Motor neuron (in vitro differentiated cells): ENCODE measurements around the gene SCAF1. TPM values are rescaled to one million over a fixed set of nuclear protein-coding genes. Genes with fewer than 3 reads are reported as not detected.

Experiments
- ATAC-seq, 8 experiments: fragments of 200-7000 bp; cut with Tn5 transposase; replicated peaks in 6 of 8; 2 replicates each; pipeline ENCODE4 v1.8.0; 2021; ENCODE audit warnings: mild to moderate bottlenecking in 8 of 8, moderate library complexity in 8 of 8
- H3K27ac ChIP-seq, 2 donors: fragments of 250-450 bp; sonication (Bioruptor Pico); 2 replicates each; pipeline ENCODE4 v1.9.0; 2021; ENCODE audit warnings: antibody characterized with exemption in 2 of 2, mild to moderate bottlenecking in 2 of 2, moderate library complexity in 1 of 2
- H3K4me1 ChIP-seq, 2 donors: fragments of 250-450 bp; sonication (Bioruptor Pico); replicated peaks in 1 of 2; 2 replicates each; pipeline ENCODE4 v1.6.1; 2021; ENCODE audit warnings: antibody characterized with exemption in 2 of 2, mild to moderate bottlenecking in 2 of 2, moderate library complexity in 1 of 2
- H3K4me3 ChIP-seq, 5 donors: fragments of 250-450 bp; sonication (Bioruptor Pico); 2 replicates each; pipeline ENCODE4 v1.9.0; 2021; ENCODE audit warnings: antibody characterized with exemption in 5 of 5, mild to moderate bottlenecking in 5 of 5, moderate library complexity in 4 of 5
- WGBS, 10 experiments: fragments of 450-650 bp; shearing (Covaris generic); methylation state at CpG; one replicate each; pipeline ENCODE4 v1.0.0; 2022; 5-methylcytosine and 5-hydroxymethylcytosine counted together
- in situ Hi-C, 9 experiments: fragments of 400-800 bp; cut with MboI; loops; one replicate each; pipeline ENCODE4 v1.15.0; 2021; ENCODE audit warnings: low sequenced_read_pairs in 9 of 9, low pct_unique_long_range_greater_than_20kb in 2 of 9; ENCODE audit not compliant: unreplicated experiment in 9 of 9
- total RNA-seq, 8 experiments: library from RNA; unstranded; fragments of 300-600 nt; gene quantifications; 2 replicates each; pipeline versions ENCODE4 v1.2.3 to v1.2.4, GENCODE V29; 2022

Gene SCAF1
- total RNA-seq, 8 experiments from 2014 or later: 10.1 to 33.0 (median 20.1) TPM

DNA sequence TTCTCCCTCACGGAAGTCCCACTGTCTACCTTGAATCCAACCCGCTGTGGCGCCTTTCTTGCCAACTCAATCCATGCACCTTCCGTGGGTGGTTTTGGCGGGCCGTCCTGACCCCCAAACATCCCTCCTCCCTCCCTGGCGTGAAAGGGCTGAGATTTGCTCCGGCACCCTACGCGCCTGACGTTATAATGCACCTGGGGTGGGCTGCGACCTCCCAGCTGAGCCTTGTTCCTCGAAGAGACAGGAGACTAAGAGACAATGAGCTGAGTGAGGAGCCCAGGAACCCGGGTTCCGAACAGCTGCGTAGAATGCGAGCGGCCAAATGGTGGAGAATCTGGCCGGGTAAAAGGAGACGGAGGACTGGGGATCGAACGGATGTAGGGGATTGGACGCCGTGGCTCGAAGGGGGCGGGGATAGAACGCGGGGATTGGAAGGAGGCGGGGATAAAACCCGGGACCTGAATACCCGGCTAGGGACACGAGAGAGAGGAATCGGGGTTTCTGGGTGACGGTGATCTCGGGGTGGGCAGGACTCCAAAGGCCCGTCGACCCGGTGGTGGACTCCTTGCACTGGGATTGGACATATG lies 48.7 kb downstream of the SCAF1 start, which contains the start of gene CPT1C:
CPT1C (plus strand) TSS at position 461 of the 587 bp plus-strand sequence. CDS start 1,137 bp downstream, outside the sequence.
- Histone ChIP-seq H3K4me1 (peaks cover 16 to 20% of the 10 kb centered on the region in 2 donors), H3K27ac (peak within 1 kb of the TSS; percentile 92 to 98), H3K4me3 (peak within 1 kb of the TSS; percentile 48 to 55 (median 51))
- 0 to 3% (median 0%) methylated on average over 2 to 19 of the region's 38 CpGs; no CpG with 5 or more reads in 5 of the 10 experiments for WGBS, 10 experiments
- peak; percentile 72 to 86 (median 81) for ATAC-seq
- in situ Hi-C loops: no loop called here

DNA sequence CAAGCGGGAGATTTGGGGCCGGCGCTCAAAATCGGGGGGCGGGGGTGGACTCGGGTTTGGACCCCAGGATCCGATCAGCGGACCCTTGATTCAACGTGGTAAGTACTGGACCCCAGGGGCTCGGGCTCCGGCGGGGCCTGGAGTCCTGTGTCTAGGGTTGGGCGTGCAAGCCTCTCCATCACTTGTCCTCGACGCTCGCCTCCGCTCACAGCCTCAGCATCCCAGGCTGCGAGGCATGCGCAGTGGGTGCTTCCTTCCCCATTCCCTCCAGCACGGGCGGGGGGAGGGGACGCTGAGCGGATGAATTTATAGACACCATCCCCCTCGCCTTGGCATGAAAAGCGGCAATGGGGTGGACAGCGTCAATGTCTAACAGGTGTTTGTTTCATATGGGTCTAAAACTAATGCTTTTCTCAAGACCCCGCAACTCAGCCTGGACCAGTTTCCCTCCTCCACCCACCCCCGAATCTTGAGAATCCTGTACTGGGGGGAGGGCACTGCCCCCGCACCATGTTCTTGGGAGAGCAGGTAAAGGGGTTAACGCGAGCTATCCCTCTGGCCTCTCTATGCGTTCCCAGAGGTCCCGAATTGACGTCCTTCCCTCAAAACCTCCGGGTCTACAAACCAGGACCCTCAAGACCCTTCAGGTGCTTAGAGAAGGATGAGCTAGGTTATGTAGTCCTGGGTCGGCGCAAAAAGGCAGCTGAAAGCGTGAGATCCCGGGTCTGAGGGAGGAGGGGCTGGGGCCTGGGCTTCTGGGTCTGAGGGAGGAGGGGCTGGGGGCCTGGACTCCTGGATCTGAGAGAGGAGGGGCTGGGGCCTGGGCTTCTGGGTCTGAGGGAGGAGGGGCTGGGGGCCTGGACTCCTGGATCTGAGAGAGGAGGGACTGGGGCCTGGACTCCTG lies 49.5 kb downstream of the SCAF1 start:
- 0 to 35% (median 2%) methylated on average over 1 to 15 of the region's 39 CpGs; no CpG with 5 or more reads in 5 of the 10 experiments for WGBS, 10 experiments
- peak; percentile 30 to 84 (median 74) for ATAC-seq

DNA sequence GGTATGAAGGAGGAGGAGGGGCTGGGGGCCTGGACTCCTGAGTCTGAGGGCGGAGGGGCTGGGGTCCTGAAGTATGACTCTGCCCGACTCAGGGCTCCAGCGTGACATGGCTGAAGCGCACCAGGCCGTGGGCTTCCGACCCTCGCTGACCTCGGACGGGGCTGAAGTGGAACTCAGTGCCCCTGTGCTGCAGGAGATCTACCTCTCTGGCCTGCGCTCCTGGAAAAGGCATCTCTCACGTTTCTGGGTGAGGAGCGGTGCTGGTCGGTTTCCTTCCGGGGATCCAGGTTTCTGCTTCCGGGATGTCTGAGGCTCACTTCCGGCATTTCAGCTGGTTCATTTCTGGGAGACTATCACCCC lies 50.1 kb downstream of the SCAF1 start:
- ATAC-seq: peak in 1 of 8 experiments; percentile 0
- 0 to 68% (median 22%) methylated on average over 1 to 3 of the region's 16 CpGs; no CpG with 5 or more reads in 6 of the 10 experiments for WGBS, 10 experiments
- in situ Hi-C loops: no loop called here
- peaks cover 16 to 20% of the 10 kb centered on the region in 2 donors for H3K4me1 ChIP-seq
- H3K4me3 ChIP-seq: peak overlapping the region; percentile 48 to 55 (median 51)
- H3K27ac ChIP-seq: peak overlapping the region; percentile 65 to 76

More for the DNA sequence above, 49.5 kb downstream of the SCAF1 start:
- Histone ChIP-seq H3K4me1 (peaks cover 16 to 20% of the 10 kb centered on the region in 2 donors), H3K27ac (peak overlapping the region; percentile 92 to 98), H3K4me3 (peak overlapping the region; percentile 48 to 55 (median 51))
- in situ Hi-C loops: no loop called here

DNA sequence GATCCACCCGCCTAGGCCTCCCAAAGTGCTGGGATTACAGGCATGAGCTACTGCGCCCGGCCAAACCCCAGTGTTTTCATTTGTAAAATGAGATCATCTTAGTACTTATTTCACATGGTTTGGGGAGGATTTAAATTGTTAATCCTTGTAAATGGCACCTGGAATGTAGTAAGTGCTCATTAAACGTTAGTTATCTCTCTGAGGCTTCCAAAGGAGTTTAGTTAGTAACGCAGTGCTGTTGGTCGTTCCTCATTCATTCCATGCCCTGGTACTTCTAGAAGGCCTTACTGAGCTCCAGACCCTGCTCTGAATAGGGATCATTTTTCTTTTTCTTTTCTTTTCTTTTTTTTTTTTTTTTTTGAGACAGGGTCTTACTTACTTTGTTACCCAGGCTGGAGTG lies 54.1 kb downstream of the SCAF1 start:
- Histone ChIP-seq H3K27ac (no peak overlapping the region), H3K4me3 (no peak overlapping the region), H3K4me1 (peaks cover 6% of the 10 kb centered on the region in 2 donors)
- in situ Hi-C loops: no loop called here
- 53 to 100% (median 76%) methylated on average over 1 to 6 of the region's 6 CpGs; no CpG with 5 or more reads in 2 of the 10 experiments for WGBS, 10 experiments
- no peak for ATAC-seq

GRCh38 chr19:49696865-49697264 lies 54.9 kb downstream of the SCAF1 start:
- 43 to 100% (median 90%) methylated on average over 1 to 7 of the region's 7 CpGs; no CpG with 5 or more reads in 2 of the 10 experiments for WGBS, 10 experiments

GRCh38 chr19:49699364-49699763 lies 57.4 kb downstream of the SCAF1 start:
- no peaks in the 10 kb centered on the region for H3K4me1 ChIP-seq
- in situ Hi-C loops: no loop called here
- 65 to 100% (median 94%) methylated on average over 1 to 4 of the region's 5 CpGs; no CpG with 5 or more reads in 2 of the 10 experiments for WGBS, 10 experiments
- no peak for ATAC-seq
- H3K4me3 ChIP-seq: no peak overlapping the region
- no peak overlapping the region for H3K27ac ChIP-seq

More at GRCh38 chr19:49696865-49697264, 54.9 kb downstream of the SCAF1 start:
- peaks cover 6% of the 10 kb centered on the region in 2 donors for H3K4me1 ChIP-seq
- ATAC-seq: no peak
- in situ Hi-C loops: no loop called here
- no peak overlapping the region for H3K27ac ChIP-seq
- H3K4me3 ChIP-seq: no peak overlapping the region

DNA sequence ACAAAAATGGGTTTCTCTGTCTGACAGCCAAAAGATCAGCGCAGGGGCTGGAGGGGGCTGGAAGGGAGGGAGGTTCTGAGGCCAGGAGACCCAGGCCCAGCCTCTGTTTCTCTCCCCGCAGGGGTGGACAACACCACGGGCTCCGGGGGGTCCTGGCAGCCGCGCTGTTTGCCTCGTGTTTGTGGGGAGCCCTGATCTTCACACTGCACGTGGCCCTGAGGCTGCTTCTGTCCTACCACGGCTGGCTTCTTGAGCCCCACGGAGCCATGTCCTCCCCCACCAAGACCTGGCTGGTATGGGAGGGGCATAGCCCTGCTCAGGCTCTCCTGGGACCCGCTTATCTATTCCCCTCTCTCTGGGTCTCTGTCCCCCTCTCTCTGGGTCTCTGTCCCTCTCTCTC lies 58.6 kb downstream of the SCAF1 start:
- Histone ChIP-seq H3K4me1 (no peaks in the 10 kb centered on the region), H3K4me3 (no peak overlapping the region), H3K27ac (no peak overlapping the region)
- in situ Hi-C loops: no loop called here
- WGBS, 10 experiments: 90% methylated on average over 4 of the region's 11 CpGs; no CpG with 5 or more reads in 9 of the 10 experiments
- ATAC-seq: peak in 3 of 8 experiments; percentile 17 to 23 (median 22)

- WGBS, 10 experiments: 20 to 100% (median 87%) methylated on average over 1 to 6 of the region's 40 CpGs; no CpG with 5 or more reads in 6 of the 10 experiments
- Histone ChIP-seq H3K4me3 (no peak overlapping the region), H3K4me1 (no peaks in the 10 kb centered on the region), H3K27ac (no peak overlapping the region)
- ATAC-seq: peak in 4 of 8 experiments; percentile 14 to 32 (median 23)
- in situ Hi-C loops: no loop called here
Observed at GRCh38 chr19:49701271-49701786, 59.3 kb downstream of the SCAF1 start.

DNA sequence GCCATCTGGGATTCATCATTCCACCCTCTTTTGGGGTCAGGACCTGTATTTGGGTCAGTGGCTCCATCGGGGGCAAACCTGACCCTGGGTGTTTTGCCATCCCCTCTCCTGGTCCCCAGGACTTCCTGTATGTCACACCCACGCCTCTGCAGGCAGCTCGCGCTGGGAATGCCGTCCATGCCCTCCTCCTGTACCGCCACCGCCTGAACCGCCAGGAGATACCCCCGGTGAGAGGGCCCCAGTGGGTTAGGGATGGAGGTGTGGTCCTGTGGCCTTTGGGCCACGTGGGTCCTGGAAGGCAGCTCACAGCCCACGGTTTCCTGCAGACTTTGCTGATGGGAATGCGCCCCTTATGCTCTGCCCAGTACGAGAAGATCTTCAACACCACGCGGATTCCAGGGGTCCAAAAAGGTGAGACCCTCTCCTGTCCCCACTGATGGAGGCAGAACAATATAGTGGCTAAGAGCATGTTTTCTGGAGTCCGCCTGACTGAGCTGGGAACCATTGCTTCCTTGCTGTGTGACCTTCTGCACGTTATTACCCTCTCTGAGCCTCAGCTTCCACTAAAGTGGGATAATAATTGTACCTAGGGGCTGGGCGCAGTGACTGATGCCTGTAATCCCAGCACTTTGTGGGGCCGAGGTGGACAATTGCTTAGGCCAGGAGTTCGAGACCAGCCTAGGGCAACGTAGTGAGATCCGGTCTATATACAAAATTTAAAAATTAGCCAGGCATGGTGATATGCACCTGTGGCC lies 63.1 kb downstream of the SCAF1 start:
- H3K4me3 ChIP-seq: no peak overlapping the region
- ATAC-seq: no peak
- WGBS, 10 experiments: 90 to 100% (median 97%) methylated on average over 2 to 9 of the region's 22 CpGs; no CpG with 5 or more reads in 4 of the 10 experiments
- in situ Hi-C loops: no loop called here
- H3K4me1 ChIP-seq: no peaks in the 10 kb centered on the region
- no peak overlapping the region for H3K27ac ChIP-seq

- ATAC-seq: peak in 1 of 8 experiments; percentile 10
- 73 to 100% (median 80%) methylated on average over 1 to 3 of the region's 16 CpGs; no CpG with 5 or more reads in 6 of the 10 experiments for WGBS, 10 experiments
- in situ Hi-C loops: no loop called here
- Histone ChIP-seq H3K27ac (no peak overlapping the region), H3K4me3 (no peak overlapping the region), H3K4me1 (no peaks in the 10 kb centered on the region)
Observed at GRCh38 chr19:49705919-49706318, 63.9 kb downstream of the SCAF1 start.
